Measurements from ENCODE around the gene ATP4A.

ATP4A gene

GRCh38 chr19:35565016-35565856, 1.8 kb upstream of the ATP4A start:
- DNase-seq = no peak

- no peak for DNase-seq
Observed at GRCh38 chr19:35562776-35563175, 682 bp downstream of the ATP4A start.

GRCh38 chr19:35562336-35562735, 1.1 kb downstream of the ATP4A start:
- DNase-seq = no peak

GRCh38 chr19:35561436-35561835, 2.0 kb downstream of the ATP4A start:
- no peak for DNase-seq

GRCh38 chr19:35560677-35561076, 2.8 kb downstream of the ATP4A start:
- DNase-seq = no peak

- no peak for DNase-seq
Observed at GRCh38 chr19:35560271-35560670, 3.2 kb downstream of the ATP4A start.

- no peak for DNase-seq
Observed at GRCh38 chr19:35559781-35560180, 3.7 kb downstream of the ATP4A start.

GRCh38 chr19:35559281-35559659, 4.2 kb downstream of the ATP4A start:
- no peak for DNase-seq

GRCh38 chr19:35558400-35559280, 4.8 kb downstream of the ATP4A start:
- DNase-seq = no peak

- peak; percentile 54 for DNase-seq
Observed at GRCh38 chr19:35557539-35558399, 5.7 kb downstream of the ATP4A start.

- DNase-seq = no peak
Observed at GRCh38 chr19:35556846-35557538, 6.5 kb downstream of the ATP4A start.

GRCh38 chr19:35556025-35556590, 7.3 kb downstream of the ATP4A start:
- no peak for DNase-seq

GRCh38 chr19:35555301-35556005, 8.0 kb downstream of the ATP4A start:
- no peak for DNase-seq

GRCh38 chr19:35554076-35554475, 9.4 kb downstream of the ATP4A start:
- DNase-seq = no peak

- no peak for DNase-seq
Observed at GRCh38 chr19:35553385-35554000, 10.0 kb downstream of the ATP4A start.

GRCh38 chr19:35552534-35553384, 10.7 kb downstream of the ATP4A start:
- DNase-seq = no peak

- DNase-seq = no peak
Observed at GRCh38 chr19:35551091-35551810, 12.2 kb downstream of the ATP4A start.

- DNase-seq = no peak
Observed at GRCh38 chr19:35549879-35550523, 13.5 kb downstream of the ATP4A start.

Data from CD4-positive, alpha-beta T cell treated with Interferon gamma for 1 hour (primary cell).